Neural progenitor cell (in vitro differentiated cells): ENCODE measurements around the gene GOLGA3. TPM values are rescaled to one million over a fixed set of nuclear protein-coding genes. Genes with fewer than 3 reads are reported as not detected.

ENCODE experiments used
- DNase-seq: peaks from one replicate; pipeline ENCODE4 v3.0.0-alpha.2; 2016; ENCODE audit warnings: low spot score
- H2AFZ ChIP-seq: fragments of 200-600 bp; sonication (generic); replicated peaks from 2 replicates; pipeline ENCODE4 v1.6.1; 2016; ENCODE audit warnings: antibody characterized with exemption
- H3F3A ChIP-seq: fragments of 200-600 bp; sonication (generic); 2 replicates; pipeline ENCODE4 v1.6.1; 2016; ENCODE audit warnings: antibody characterized with exemption, low read depth
- H3K27ac ChIP-seq: fragments of 200-600 bp; sonication (generic); 2 replicates; pipeline ENCODE4 v1.5.1; 2016; ENCODE audit warnings: mild to moderate bottlenecking
- H3K27me3 ChIP-seq: fragments of 200-600 bp; sonication (generic); 2 replicates; pipeline ENCODE4 v1.6.1; 2016; ENCODE audit warnings: mild to moderate bottlenecking, moderate library complexity
- H3K36me3 ChIP-seq: fragments of 200-600 bp; sonication (generic); 2 replicates; pipeline ENCODE4 v1.5.1; 2016
- H3K4me1 ChIP-seq: fragments of 200-600 bp; sonication (generic); 2 replicates; pipeline ENCODE4 v1.6.1; 2016; ENCODE audit warnings: mixed run types
- H3K4me2 ChIP-seq: fragments of 200-600 bp; sonication (generic); 2 replicates; pipeline ENCODE4 v1.6.1; 2016
- H3K4me3 ChIP-seq: fragments of 200-600 bp; sonication (generic); 2 replicates; pipeline ENCODE4 v1.5.1; 2016
- H3K79me2 ChIP-seq: fragments of 200-600 bp; sonication (generic); 2 replicates; pipeline ENCODE4 v1.6.1; 2016; ENCODE audit warnings: low read depth
- H3K9ac ChIP-seq: fragments of 200-600 bp; sonication (generic); 2 replicates; pipeline ENCODE4 v1.6.1; 2016
- H3K9me3 ChIP-seq: fragments of 200-600 bp; sonication (generic); 2 replicates; pipeline ENCODE4 v1.5.1; 2016; ENCODE audit warnings: low read depth
- H4K20me1 ChIP-seq: fragments of 200-600 bp; sonication (generic); 2 replicates; pipeline ENCODE4 v1.6.1; 2016; ENCODE audit warnings: low read depth
- H3K27ac Mint-ChIP-seq: 3 replicates; pipeline ENCODE4 v1.8.0; 2021; ENCODE audit warnings: mixed read lengths
- H3K27me3 Mint-ChIP-seq: 2 replicates; pipeline ENCODE4 v1.8.0; 2022; ENCODE audit warnings: low read depth, mild to moderate bottlenecking, inconsistent platforms, moderate library complexity, mixed read lengths; ENCODE audit not compliant: insufficient read depth
- H3K36me3 Mint-ChIP-seq: 3 replicates; pipeline ENCODE4 v1.8.0; 2021; ENCODE audit warnings: mixed read lengths
- H3K4me1 Mint-ChIP-seq: 3 replicates; pipeline ENCODE4 v1.8.0; 2021; ENCODE audit warnings: mixed read lengths
- H3K4me3 Mint-ChIP-seq: 3 replicates; pipeline ENCODE4 v1.8.0; 2021; ENCODE audit warnings: mild to moderate bottlenecking, moderate library complexity, mixed read lengths
- H3K9me3 Mint-ChIP-seq: 3 replicates; pipeline ENCODE4 v1.8.0; 2020; ENCODE audit warnings: mixed read lengths
- CTCF ChIP-seq: fragments of 200-600 bp; sonication (generic); IDR thresholded peaks from 2 replicates; pipeline ENCODE4 v1.5.1; 2017; ENCODE audit warnings: antibody characterized with exemption, mild to moderate bottlenecking
- EZH2 ChIP-seq: fragments of 200-600 bp; sonication (generic); IDR thresholded peaks from 2 replicates; pipeline ENCODE4 v1.6.1; 2017; ENCODE audit warnings: antibody characterized with exemption, mild to moderate bottlenecking, moderate library complexity
- EZH2phosphoT487 ChIP-seq: fragments of 200-600 bp; sonication (generic); IDR thresholded peaks from 2 replicates; pipeline ENCODE4 v1.6.1; 2017; ENCODE audit warnings: antibody characterized with exemption
- total RNA-seq: library from RNA; depleted of rRNA; stranded (reverse); fragments of >200 nt; gene quantifications from 2 replicates; pipeline ENCODE4 v1.2.3, GENCODE V29; 2015; ENCODE audit warnings: low replicate concordance

Gene GOLGA3
- total RNA-seq, 1 donor from 2014 or later: 8.5 TPM

DNA sequence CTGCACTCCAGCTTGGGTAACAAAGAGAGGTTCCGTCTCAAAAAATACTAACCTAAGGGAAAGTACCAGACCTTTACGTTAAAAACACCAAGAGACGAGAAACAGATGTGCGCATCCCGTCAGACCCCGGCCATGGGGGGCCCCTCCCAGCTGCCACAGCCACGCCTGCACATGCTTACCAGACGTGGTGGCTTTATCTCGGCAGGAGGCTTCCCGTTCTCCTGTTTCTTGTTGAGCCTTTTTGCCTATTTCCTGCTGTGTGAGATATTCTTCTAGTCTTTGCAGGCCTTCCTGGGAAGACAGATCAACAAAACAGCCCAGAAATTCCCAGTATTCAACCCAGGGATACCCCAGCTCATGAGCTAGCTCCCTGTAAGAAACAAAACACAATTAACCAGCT lies 94.5 kb downstream of the GOLGA3 start:
- no peak overlapping the region for H3K4me3 Mint-ChIP-seq
- DNase-seq: no peak
- Histone ChIP-seq H3K79me2 (no peaks in the 10 kb centered on the region), H3K4me3 (no peak overlapping the region), H3K27ac (no peak overlapping the region), H3F3A (peaks cover 10% of the 10 kb centered on the region), H3K4me2 (no peak overlapping the region), H2AFZ (no peak overlapping the region), H3K9ac (no peak overlapping the region), H3K4me1 (no peaks in the 10 kb centered on the region), H4K20me1 (no peaks in the 10 kb centered on the region), H3K9me3 (no peaks in the 10 kb centered on the region), H3K36me3 (peaks cover 10% of the 10 kb centered on the region), H3K27me3 (no peaks in the 10 kb centered on the region)
- H3K27me3 Mint-ChIP-seq: peaks cover 9% of the 10 kb centered on the region
- no peak overlapping the region for H3K27ac Mint-ChIP-seq
- peaks cover 3% of the 10 kb centered on the region for H3K9me3 Mint-ChIP-seq
- TF ChIP-seq EZH2: no peak
- no peak for TF ChIP-seq EZH2phosphoT487
- TF ChIP-seq CTCF: no peak
- H3K4me1 Mint-ChIP-seq: peaks cover 6% of the 10 kb centered on the region
- peaks cover 60% of the 10 kb centered on the region for H3K36me3 Mint-ChIP-seq

- Mint-ChIP-seq H3K4me3 (no peak overlapping the region), H3K9me3 (peaks cover 3% of the 10 kb centered on the region), H3K36me3 (peaks cover 58% of the 10 kb centered on the region), H3K27ac (no peak overlapping the region), H3K4me1 (peaks cover 6% of the 10 kb centered on the region), H3K27me3 (peaks cover 11% of the 10 kb centered on the region)
- H4K20me1 ChIP-seq: no peaks in the 10 kb centered on the region
- peaks cover 10% of the 10 kb centered on the region for H3F3A ChIP-seq
- DNase-seq: no peak
- H3K9me3 ChIP-seq: no peaks in the 10 kb centered on the region
- H3K4me1 ChIP-seq: no peaks in the 10 kb centered on the region
- no peaks in the 10 kb centered on the region for H3K27me3 ChIP-seq
- H3K4me2 ChIP-seq: no peak overlapping the region
- TF ChIP-seq EZH2 (no peak), EZH2phosphoT487 (no peak)
- peaks cover 10% of the 10 kb centered on the region for H3K36me3 ChIP-seq
- H3K79me2 ChIP-seq: no peaks in the 10 kb centered on the region
- H3K9ac ChIP-seq: no peak overlapping the region
- no peak overlapping the region for H3K4me3 ChIP-seq
- H2AFZ ChIP-seq: no peak overlapping the region
- H3K27ac ChIP-seq: no peak overlapping the region
These were observed 97.1 kb downstream of the GOLGA3 start for GRCh38 chr12:132731574-132731973.

DNA sequence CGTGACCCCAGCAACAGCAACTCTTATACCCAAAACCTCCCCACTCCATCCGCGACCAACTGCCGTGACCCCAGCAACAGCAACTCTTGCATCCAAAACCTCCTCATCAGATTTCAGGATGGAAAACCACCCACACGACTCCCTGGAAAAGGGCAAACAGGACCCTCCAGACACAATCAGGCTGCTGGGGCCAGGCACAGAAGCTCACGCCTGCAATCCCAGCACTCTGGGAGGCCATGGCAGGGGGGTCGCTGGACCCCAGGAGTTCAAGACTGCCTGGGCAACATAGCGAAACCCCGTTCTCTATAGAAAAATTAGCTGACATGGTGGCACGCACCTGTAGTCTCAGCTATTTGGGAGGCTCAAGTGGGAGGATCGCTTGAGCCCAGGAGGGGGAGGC lies 98.3 kb downstream of the GOLGA3 start:
- peaks cover 3% of the 10 kb centered on the region for H3K9me3 Mint-ChIP-seq
- DNase-seq: no peak
- no peaks in the 10 kb centered on the region for H3K4me1 ChIP-seq
- peaks cover 5% of the 10 kb centered on the region for H3K4me1 Mint-ChIP-seq
- H3K27me3 ChIP-seq: no peaks in the 10 kb centered on the region
- no peaks in the 10 kb centered on the region for H3K9me3 ChIP-seq
- no peaks in the 10 kb centered on the region for H4K20me1 ChIP-seq
- TF ChIP-seq EZH2 (no peak), CTCF (no peak), EZH2phosphoT487 (no peak)
- H2AFZ ChIP-seq: no peak overlapping the region
- H3K27ac Mint-ChIP-seq: peak overlapping the region; percentile 53
- H3F3A ChIP-seq: peaks cover 10% of the 10 kb centered on the region
- peaks cover 8% of the 10 kb centered on the region for H3K27me3 Mint-ChIP-seq
- H3K4me3 ChIP-seq: no peak overlapping the region
- H3K79me2 ChIP-seq: no peaks in the 10 kb centered on the region
- peaks cover 59% of the 10 kb centered on the region for H3K36me3 Mint-ChIP-seq
- no peak overlapping the region for H3K4me3 Mint-ChIP-seq
- no peak overlapping the region for H3K4me2 ChIP-seq
- H3K36me3 ChIP-seq: peaks cover 10% of the 10 kb centered on the region
- no peak overlapping the region for H3K9ac ChIP-seq
- no peak overlapping the region for H3K27ac ChIP-seq

- H3K9ac ChIP-seq: no peak overlapping the region
- peaks cover 3% of the 10 kb centered on the region for H3K4me1 Mint-ChIP-seq
- no peak overlapping the region for H3K4me3 ChIP-seq
- no peak overlapping the region for H3K4me3 Mint-ChIP-seq
- no peaks in the 10 kb centered on the region for H3K79me2 ChIP-seq
- peaks cover 60% of the 10 kb centered on the region for H3K36me3 Mint-ChIP-seq
- no peak overlapping the region for H3K4me2 ChIP-seq
- no peaks in the 10 kb centered on the region for H3K27me3 ChIP-seq
- peaks cover 3% of the 10 kb centered on the region for H3K9me3 Mint-ChIP-seq
- H3K27me3 Mint-ChIP-seq: peaks cover 8% of the 10 kb centered on the region
- H3K27ac ChIP-seq: no peak overlapping the region
- H3K9me3 ChIP-seq: no peaks in the 10 kb centered on the region
- H3F3A ChIP-seq: peaks cover 10% of the 10 kb centered on the region
- no peaks in the 10 kb centered on the region for H4K20me1 ChIP-seq
- H2AFZ ChIP-seq: no peak overlapping the region
- H3K27ac Mint-ChIP-seq: peak overlapping the region; percentile 53
- no peaks in the 10 kb centered on the region for H3K4me1 ChIP-seq
- peaks cover 10% of the 10 kb centered on the region for H3K36me3 ChIP-seq
- no peak for DNase-seq
- TF ChIP-seq CTCF (no peak), EZH2 (no peak), EZH2phosphoT487 (no peak)
These were observed 98.9 kb downstream of the GOLGA3 start for GRCh38 chr12:132729541-132730320.
